Bronchial epithelial cell (primary cell): ENCODE measurements around the gene CHID1. TPM values are rescaled to one million over a fixed set of nuclear protein-coding genes. Genes with fewer than 3 reads are reported as not detected.

Experiments
- DNase-seq: peaks from one replicate; pipeline ENCODE4 v3.0.0-alpha.2; 2010; ENCODE audit warnings: low read depth
- FAIRE-seq: peaks from 2 replicates; lab custom pipeline; 2011; peaks lifted over from hg19 to GRCh38; lab: Jason Lieb, UNC
- H3K27me3 ChIP-seq: 2 replicates; pipeline ENCODE4 v1.5.1; 2011; ENCODE audit warnings: low read length; ENCODE audit not compliant: control insufficient read depth, insufficient read depth
- H3K36me3 ChIP-seq: 2 replicates; pipeline ENCODE4 v1.5.1; 2011; ENCODE audit warnings: low read length; ENCODE audit not compliant: control insufficient read depth, insufficient read depth
- H3K4me3 ChIP-seq: 2 replicates; pipeline ENCODE4 v1.5.1; 2011; ENCODE audit warnings: mild to moderate bottlenecking, low read depth, low read length, control low read depth
- total RNA-seq: library from RNA; depleted of rRNA; stranded (reverse); fragments of >200 nt; gene quantifications from 2 replicates; pipeline ENCODE4 v1.2.1, GENCODE V29; 2014
- TF ChIP-seq, protein P1 (sequence below): IDR thresholded peaks from 2 replicates; pipeline ENCODE4 v1.5.1; 2011; ENCODE audit warnings: mild to moderate bottlenecking, moderate library complexity, low read length, control low read depth, inconsistent platforms; ENCODE audit not compliant: insufficient read depth, severe bottlenecking

The CHID1 gene
- total RNA-seq, 1 donor from 2014 or later, result 42.6 TPM

DNA sequence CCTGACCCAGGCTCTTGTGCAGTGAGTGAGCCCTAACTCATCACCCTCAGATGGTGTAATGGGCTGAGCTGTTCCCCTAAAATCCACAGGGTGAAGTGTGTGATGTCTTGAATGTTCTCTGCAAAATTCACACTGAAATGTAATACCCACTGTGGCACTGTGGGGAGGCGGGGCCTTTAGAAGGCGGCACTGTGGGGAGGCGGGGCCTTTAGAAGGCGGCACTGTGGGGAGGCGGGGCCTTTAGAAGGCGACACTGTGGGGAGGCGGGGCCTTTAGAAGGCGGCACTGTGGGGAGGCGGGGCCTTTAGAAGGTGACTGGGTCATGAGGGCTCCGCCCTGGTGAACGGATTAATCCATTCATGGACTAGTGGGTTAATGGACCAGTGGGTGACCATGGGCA, 33.0 kb downstream of the CHID1 start:
- Histone ChIP-seq H3K27me3 (no peaks in the 10 kb centered on the region), H3K4me3 (no peak overlapping the region), H3K36me3 (peaks cover 6% of the 10 kb centered on the region)
- FAIRE-seq (no peak), DNase-seq (no peak)
- TF ChIP-seq, protein P1, sequence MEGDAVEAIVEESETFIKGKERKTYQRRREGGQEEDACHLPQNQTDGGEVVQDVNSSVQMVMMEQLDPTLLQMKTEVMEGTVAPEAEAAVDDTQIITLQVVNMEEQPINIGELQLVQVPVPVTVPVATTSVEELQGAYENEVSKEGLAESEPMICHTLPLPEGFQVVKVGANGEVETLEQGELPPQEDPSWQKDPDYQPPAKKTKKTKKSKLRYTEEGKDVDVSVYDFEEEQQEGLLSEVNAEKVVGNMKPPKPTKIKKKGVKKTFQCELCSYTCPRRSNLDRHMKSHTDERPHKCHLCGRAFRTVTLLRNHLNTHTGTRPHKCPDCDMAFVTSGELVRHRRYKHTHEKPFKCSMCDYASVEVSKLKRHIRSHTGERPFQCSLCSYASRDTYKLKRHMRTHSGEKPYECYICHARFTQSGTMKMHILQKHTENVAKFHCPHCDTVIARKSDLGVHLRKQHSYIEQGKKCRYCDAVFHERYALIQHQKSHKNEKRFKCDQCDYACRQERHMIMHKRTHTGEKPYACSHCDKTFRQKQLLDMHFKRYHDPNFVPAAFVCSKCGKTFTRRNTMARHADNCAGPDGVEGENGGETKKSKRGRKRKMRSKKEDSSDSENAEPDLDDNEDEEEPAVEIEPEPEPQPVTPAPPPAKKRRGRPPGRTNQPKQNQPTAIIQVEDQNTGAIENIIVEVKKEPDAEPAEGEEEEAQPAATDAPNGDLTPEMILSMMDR, result no peak

DNA sequence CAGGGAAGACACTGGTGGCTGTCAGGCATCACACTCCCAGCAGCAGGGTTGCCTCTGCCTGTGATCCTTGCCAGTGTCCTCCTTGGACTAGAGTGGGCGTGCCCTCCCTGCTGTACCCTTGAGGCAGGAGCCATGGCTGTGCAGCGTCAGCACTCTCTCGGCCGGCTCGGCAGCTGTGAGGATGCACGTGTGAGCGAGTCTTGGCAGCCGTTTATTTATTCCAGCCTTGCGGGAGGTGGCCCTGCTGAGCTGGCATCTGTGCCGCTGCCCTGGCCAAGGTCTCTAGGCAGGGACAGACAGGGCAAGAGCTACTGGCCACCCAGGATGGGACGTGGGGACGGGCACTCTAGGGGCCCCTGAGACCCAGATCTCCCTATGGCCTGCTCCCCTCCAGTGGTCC, 34.1 kb downstream of the CHID1 start:
- Histone ChIP-seq H3K27me3 (no peaks in the 10 kb centered on the region), H3K36me3 (peaks cover 4% of the 10 kb centered on the region), H3K4me3 (no peak overlapping the region)
- DNase-seq (no peak), FAIRE-seq (no peak)
- TF ChIP-seq, protein P1, result no peak

DNA sequence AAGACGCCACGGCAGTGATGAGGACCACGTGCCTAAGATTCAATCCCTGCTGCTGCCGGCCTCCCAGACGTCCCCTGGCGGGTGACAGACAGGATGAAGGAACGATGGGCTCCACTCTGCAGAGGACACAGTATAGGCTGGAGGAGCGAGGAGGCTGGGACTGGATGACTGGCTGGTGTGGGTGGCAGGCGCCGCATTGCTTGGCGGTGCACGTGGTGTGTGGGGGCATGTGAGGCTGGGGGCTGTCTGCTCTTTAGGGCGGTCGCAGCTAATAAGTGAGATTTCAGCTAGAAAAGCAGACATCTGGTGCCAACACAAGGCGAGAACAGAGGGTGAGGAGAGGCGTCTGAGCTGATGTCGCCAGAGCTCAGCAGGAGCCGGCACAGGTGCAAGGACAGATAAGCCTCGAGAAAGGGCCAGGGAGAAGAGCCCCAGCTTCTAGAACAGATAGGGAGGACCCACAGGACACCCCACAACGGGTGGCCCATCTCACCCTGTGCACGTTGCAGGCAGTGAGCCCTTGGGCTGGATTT, 34.8 kb downstream of the CHID1 start:
- FAIRE-seq, result peak; percentile 64
- no peak for DNase-seq
- no peaks in the 10 kb centered on the region for H3K27me3 ChIP-seq
- peaks cover 2% of the 10 kb centered on the region for H3K36me3 ChIP-seq
- TF ChIP-seq, protein P1, result no peak
- H3K4me3 ChIP-seq, result no peak overlapping the region

DNA sequence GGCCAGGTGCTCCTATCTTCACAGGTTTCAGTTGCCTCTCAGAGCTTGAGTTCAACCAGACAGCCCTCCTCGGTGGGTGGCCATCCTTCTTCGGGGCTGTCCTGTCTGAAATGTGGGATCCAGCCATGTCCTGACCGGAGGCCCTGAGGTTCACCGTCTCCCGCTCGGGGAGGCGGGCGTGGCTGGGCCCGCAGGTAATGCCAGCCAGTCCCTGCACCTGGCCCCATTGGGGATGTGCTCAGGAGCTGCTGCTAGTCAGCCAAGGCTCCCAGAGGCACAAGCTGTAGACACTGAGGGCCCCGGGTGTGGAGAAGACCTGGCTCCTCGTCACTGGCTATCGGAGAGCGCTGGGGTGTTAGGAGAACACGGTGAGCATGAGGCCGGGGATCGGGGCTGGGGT, 35.4 kb downstream of the CHID1 start:
- TF ChIP-seq, protein P1, result no peak
- H3K36me3 ChIP-seq, result peaks cover 2% of the 10 kb centered on the region
- no peak for DNase-seq
- no peak for FAIRE-seq
- H3K4me3 ChIP-seq, result no peak overlapping the region
- no peaks in the 10 kb centered on the region for H3K27me3 ChIP-seq

DNA sequence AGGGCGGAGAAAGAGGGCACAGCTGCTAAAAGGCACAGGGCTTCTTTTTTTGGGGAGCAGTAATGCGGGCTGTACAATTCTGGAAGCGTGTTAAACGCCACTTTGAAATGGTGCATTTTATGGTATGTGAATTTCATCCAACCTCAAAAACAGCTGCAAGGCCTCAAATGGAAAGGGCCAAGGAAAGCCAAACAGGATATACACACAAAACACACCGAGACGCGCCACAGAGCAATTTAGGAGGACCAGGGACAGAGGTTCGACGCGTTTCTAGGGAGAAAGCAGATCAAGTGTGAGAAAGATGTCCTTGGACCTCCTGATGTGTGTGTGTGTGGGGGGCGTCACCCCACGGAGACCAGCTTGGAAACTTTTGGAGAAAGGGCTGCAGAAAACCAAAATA, 36.9 kb downstream of the CHID1 start:
- Histone ChIP-seq H3K27me3 (no peaks in the 10 kb centered on the region), H3K4me3 (no peak overlapping the region), H3K36me3 (peaks cover 3% of the 10 kb centered on the region)
- no peak for FAIRE-seq
- DNase-seq, result no peak
- TF ChIP-seq, protein P1, result no peak

DNA sequence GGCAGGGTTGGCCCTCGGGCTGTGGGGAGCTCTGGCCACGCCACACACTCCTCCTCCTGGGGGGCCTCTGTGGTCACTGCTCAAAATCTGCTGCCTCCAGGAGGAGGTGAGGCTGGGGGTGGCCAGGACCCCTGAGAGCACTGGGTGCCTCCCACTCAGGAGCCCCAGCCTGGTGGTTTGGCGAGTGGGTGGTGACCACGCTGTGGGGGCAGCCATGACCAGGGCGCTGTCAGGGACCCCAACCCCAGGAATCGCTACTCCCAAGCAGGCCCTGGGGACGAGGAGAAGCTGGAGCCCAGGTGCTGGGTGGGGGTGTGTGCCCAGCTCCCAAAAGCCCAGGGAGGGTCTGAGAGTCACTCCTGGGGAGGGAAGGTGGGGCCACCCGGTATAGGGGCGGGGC, 37.8 kb downstream of the CHID1 start:
- TF ChIP-seq, protein P1, result no peak
- DNase-seq, result no peak
- peaks cover 2% of the 10 kb centered on the region for H3K36me3 ChIP-seq
- H3K4me3 ChIP-seq, result no peak overlapping the region
- H3K27me3 ChIP-seq, result no peaks in the 10 kb centered on the region
- FAIRE-seq, result no peak
